ENCODE results near the gene SMAD6.

Gene SMAD6

GRCh38 chr15:66798426-66799061, 96.5 kb downstream of the SMAD6 start:
- no peak for DNase-seq (ENCODE audit: low spot score)

GRCh38 chr15:66799242-66799641, 97.2 kb downstream of the SMAD6 start:
- DNase-seq (ENCODE audit: low spot score) = no peak

GRCh38 chr15:66800584-66801235, 98.7 kb downstream of the SMAD6 start:
- DNase-seq (ENCODE audit: low spot score) = no peak

DNA sequence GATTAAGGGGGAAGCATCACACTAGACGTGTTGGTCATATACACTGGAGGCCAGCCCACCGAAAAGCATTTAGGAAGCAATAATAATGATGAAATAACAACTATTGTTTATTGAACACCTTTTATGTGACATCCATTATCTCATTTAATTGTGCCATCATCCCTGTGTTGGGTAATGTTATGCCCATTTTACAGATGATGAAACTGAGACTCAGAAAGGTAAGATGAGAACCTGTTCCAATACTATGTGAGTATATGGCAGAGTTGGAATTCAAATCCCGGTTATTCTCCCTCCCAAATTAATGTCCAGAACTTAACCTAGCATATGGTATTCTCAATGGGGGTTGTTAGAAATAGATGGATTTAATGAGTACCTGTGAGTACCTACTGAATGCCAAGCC, 99.2 kb downstream of the SMAD6 start:
- DNase-seq (ENCODE audit: low spot score) = no peak

GRCh38 chr15:66802025-66803001, 100.3 kb downstream of the SMAD6 start:
- no peak for DNase-seq (ENCODE audit: low spot score)

GRCh38 chr15:66803182-66803729, 101.2 kb downstream of the SMAD6 start:
- DNase-seq (ENCODE audit: low spot score) = no peak

DNA sequence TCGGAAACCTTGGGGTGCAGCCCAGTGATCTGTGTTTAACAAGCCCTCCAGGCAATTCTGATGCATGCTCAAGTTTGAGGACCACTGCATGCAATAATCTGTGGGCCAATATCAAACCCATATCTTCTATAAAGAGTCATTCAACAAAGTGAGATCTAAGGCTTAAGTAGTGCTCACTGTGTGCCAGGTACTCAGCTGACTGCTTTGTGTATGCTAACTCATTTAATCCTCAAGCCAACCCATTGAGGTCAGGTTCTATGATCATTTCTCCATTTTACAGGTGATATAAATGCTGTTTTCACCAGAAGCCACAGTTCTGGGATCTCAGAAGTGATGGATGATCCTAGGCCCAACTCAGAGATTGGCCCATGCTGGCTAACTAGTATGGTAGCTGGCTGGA, 101.7 kb downstream of the SMAD6 start:
- no peak for DNase-seq (ENCODE audit: low spot score)

DNA sequence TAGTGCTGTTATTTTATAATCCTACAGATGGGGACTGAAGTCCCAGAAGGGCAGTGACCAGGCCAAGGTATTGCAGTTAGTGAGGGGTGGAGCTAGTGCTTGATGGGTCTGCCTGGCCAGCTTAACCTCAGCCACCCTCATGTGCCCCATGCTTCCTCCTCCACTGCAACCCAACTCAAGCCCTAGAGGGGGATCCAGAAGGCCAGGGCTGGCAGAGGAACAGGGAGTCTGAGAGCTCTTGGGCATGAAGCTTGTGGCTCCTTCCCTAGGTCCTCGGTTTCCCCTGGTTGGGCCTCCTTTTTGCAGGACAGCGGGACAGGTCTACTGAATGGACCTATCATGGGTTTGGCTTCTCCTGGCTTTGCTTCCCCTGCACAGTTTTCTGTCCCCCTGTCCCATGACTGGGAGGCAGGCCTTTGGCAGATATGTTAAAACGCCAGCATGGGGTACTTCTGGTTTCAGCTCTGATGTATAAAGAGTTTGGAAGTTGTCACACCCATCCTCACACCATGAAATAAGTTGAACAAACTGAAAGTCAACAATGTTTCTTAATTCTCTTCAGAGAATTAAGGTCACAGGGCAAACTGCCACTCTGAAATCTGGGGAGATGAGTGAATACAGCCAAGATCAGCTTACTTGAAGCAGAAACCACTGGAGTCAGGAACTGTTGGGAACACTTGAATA, 103.3 kb downstream of the SMAD6 start:
- DNase-seq (ENCODE audit: low spot score) = no peak

GRCh38 chr15:66808181-66808824, 106.3 kb downstream of the SMAD6 start:
- DNase-seq (ENCODE audit: low spot score) = no peak

GRCh38 chr15:66809664-66810063, 107.6 kb downstream of the SMAD6 start:
- DNase-seq (ENCODE audit: low spot score) = no peak

GRCh38 chr15:66815318-66815717, 113.3 kb downstream of the SMAD6 start:
- no peak for DNase-seq (ENCODE audit: low spot score)

DNA sequence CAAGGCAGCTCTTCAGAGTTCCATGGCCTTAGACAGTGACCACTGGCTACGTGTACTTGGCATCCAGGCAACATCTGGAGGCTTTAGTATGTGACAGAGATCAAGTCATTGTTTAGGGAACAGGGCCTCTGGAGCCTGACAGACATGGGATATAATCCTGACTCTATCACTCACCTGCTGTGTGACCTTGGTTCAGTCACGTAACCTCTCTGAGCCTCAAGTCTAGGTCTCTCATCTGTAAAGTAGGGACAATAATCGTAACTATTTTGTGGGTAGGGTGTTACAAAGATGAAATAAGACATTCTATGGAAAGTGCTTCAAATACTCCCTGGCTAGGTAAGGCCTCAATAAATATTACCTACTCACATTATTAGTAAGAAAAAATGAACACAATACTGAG, 114.2 kb downstream of the SMAD6 start:
- no peak for DNase-seq (ENCODE audit: low spot score)

- no peak for DNase-seq (ENCODE audit: low spot score)
These were observed 117.0 kb downstream of the SMAD6 start for GRCh38 chr15:66819084-66819483.

- DNase-seq (ENCODE audit: low spot score) = no peak
These were observed 118.6 kb downstream of the SMAD6 start for GRCh38 chr15:66820481-66821176.

DNA sequence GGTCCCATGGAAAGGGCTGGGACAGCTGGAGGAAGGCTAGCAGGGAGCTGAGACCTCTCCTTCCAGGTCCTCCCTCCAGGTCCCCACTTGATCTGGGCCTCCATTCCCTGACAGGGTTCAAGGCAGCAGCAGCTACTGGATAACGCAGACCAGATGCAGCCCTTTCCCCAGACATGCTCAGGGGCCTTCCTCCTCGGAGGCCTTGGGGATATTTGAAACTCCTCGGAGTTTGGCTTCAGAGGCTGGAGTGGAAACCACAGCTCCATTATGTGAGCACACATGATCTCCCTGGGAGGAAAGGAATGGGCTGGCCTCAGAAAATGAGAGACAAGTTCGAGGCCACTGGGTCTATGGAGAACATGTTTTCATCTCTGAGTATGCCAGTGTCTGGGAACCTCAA, 119.3 kb downstream of the SMAD6 start:
- DNase-seq (ENCODE audit: low spot score) = no peak

DNA sequence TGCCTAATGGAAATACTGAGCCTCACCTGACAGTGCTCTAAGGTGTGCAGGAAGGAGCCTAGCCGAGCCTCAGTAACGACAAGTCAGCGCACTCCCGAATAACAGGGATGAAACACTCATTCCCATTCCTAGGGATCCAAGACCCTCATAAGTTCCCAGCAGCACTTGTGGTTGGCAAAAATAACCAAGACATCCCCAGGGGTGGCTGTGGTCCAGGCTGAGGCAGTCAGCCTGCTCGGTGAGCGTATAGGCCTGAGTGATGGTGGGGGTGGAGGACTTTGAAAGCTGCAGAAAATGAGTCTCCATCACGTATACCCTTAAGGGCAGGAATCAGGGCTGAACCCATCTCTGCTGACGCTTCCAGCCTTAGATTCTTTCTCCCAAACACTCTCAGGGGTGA, 120.1 kb downstream of the SMAD6 start:
- DNase-seq (ENCODE audit: low spot score) = no peak

DNA sequence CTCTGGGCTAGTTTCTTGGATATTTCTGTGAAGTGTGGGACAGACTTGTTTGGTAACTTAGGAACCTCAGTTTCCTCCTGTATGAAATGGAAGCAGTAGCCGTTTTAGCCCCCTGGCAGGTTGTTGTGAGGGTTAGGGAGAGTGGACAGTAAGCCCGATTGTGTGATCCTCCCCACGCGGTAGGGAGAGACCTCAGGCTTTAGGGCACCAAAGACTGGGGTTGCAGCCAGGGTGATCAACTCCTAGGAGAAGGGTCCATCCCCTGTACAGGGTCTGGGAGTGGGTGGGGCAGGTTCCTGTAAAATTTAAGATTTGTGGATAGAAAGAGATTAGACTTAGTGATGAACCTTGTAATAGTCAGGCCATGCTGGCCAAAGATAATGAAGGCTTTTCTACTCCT, 120.5 kb downstream of the SMAD6 start:
- no peak for DNase-seq (ENCODE audit: low spot score)

- no peak for DNase-seq (ENCODE audit: low spot score)
These were observed 121.6 kb downstream of the SMAD6 start for GRCh38 chr15:66823601-66824000.

GRCh38 chr15:66824424-66824823, 122.4 kb downstream of the SMAD6 start:
- DNase-seq (ENCODE audit: low spot score) = no peak

- no peak for DNase-seq (ENCODE audit: low spot score)
These were observed 123.1 kb downstream of the SMAD6 start for GRCh38 chr15:66825139-66825538.

GRCh38 chr15:66825731-66826130, 123.7 kb downstream of the SMAD6 start:
- no peak for DNase-seq (ENCODE audit: low spot score)
